ENCODE results near the gene GABARAP.
A peak's percentile ranks its signal among the peaks of the same experiment; 100 is the strongest.

Gene GABARAP

DNA sequence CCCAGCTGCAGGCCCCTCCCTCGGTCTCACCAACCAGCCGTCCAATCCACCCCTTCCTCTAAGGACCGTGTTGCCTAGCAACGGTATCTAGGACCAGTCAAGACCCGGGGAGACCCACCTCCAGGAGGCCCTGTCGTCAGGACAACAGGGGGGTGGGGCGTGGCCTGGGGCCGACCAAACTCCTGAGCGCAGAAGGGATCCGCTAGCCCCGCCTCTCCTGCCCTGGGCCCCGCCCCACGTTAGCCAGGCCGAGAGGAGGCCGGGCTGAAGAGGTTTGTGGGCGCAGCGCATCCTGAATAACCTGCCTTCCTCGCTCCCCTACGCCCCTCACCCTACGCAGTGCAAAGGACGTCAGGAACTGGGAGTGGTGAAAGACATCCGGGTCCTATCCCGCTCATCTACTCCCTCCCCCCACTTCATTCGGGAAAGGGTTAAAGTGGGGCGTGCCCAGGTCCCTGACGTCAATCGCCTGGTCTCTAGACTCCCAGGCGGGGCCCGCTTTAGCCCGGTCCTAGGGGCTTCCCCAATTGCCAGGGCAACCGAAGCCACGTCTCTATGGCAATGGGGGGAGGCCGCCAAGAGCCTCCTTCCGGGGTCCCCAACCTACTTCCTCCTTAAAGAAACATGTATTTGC, 37.3 kb downstream of the GABARAP start:
- DNase-seq = peak; percentile 66

GRCh38 chr17:7204336-7204735, 37.9 kb downstream of the GABARAP start:
- DNase-seq = no peak

DNA sequence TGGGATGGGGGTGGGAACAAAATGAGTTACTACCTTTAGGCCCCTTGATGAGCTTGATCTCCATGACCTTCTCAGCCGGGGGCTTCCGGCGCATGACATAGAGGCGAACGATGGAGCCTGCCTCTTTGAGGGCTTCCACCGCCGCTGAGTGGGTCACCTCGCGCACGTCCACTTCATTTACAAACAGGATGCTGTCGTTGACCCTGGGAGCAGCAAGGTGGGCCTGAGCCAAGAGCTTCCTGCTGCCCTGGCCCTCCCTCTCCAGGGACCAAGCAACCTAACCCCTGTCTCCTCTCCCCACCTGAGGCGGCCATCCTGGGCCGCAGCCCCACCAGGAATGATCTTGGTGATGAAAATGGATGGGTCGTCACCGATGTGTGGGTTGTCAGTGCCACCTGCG, 38.9 kb downstream of the GABARAP start:
- DNase-seq = no peak

DNA sequence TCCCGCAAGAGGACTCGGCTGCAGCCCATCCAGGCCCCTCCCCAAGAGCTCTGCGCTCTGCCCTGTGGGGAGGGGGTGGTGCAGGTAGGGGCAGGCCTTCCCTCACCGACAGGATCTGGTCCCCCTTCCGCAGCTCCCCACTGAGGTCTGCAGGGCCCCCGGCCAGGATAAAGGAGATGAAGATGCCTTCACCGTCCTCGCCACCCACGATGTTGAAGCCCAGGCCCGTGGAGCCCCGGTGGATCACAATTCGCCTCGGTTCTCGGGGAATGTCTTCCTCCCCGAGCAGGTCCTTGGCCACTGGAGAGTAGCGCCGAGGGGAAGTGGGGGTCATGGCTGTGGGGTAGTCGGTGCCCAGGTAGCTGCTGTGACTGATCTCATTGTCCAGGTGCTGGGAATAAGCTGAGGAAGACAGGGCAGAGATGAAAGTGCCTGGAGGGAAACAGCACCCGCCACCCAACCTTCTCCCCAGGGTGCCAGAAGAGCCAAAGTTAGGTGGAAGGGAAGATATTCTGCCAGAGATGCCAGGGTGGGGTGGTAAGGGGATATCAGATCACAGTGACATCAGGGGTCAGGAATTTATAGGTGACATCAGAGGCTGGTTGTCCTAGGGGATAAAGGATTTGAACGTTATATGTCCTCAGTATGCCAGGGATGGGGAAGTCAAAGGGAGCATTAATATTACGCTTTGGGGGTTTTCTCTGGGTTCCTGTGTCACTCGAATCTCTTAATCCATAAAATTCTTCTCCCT, 45.4 kb downstream of the GABARAP start:
- DNase-seq = no peak

- no peak for DNase-seq
Observed at GRCh38 chr17:7195971-7196370, 46.3 kb downstream of the GABARAP start.

- DNase-seq = no peak
Observed at GRCh38 chr17:7192271-7192937, 49.8 kb downstream of the GABARAP start.

DNA sequence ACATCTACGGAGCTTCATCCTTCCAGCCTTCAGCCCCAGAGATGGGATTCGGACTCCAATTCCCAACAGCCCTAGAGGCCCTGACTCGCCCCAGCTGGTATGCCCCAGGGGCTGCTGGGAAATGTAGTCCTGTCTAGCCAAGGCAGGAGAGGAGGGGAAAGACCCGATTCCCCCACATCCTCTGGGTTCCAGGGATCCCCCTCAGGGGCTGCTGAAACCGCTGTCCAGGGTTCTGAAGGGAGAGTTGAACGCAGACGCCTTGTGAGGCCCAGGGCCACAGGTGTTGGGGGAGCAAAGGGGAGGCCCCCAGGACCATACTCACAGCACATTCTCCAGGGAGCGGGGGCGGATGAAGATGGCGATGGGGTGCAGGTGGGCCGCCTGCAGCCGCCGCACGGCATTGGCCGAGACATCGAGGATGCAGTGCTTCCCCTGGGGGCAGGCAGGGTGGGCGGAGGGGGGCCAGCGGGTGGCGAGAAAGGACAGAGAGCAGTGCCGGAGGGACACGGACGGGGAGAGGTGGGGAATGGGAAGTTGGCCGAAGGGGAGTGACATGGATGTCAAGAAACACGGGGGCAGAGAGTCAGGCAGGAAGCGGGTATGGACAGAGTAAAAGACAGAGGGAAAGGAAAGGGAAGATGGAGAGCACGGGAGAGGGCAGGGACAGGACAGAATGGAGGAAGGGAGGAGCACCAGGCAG, 50.5 kb downstream of the GABARAP start:
- no peak for DNase-seq

- DNase-seq = no peak
Observed at GRCh38 chr17:7191069-7191468, 51.2 kb downstream of the GABARAP start.

DNA sequence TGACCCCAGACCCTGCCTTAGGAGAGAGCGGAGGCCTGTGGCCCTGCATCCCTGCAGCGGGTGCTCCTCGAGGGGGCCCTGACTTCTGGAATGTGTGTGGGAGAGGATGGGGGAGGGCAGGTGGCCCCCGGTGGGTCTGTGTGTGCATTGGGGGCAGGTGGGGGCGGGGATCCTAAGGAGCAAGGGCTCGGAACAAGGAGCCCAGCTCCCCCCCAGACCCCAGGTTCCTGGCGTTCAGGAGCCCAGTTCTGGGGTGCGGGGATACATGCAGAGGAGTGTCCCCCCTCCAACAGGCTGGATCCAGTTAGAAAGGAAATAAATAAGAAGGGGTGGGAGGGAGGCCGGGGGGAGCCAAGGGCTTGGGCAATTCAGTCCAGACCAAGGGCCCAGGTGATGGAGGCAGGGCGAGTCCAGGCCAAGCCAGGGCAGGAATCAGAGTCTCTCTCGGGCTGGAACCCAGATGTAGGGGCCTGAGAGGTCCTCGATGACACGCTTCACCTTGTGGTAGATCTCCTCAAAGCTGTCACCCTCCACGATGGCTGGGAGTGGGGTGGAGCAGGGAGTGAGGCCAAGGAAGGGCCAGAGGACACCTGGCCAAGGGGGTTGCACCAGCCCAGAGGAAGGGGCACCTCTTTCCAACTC, 51.9 kb downstream of the GABARAP start:
- DNase-seq = no peak
